Endodermal cell (in vitro differentiated cells): Measurements from ENCODE around the gene CALML4. TPM values are rescaled to one million over a fixed set of nuclear protein-coding genes. Genes with fewer than 3 reads are reported as not detected.

ENCODE experiments used
- DNase-seq: peaks from one replicate; pipeline ENCODE4 v3.0.0-alpha.2; 2017
- H3K27ac ChIP-seq: 2 replicates; pipeline ENCODE4 v1.5.1; 2013; ENCODE audit warnings: mild to moderate bottlenecking, low read depth, low read length, moderate library complexity
- H3K27me3 ChIP-seq: 2 replicates; pipeline ENCODE4 v1.6.1; 2013; ENCODE audit warnings: mild to moderate bottlenecking, low read length, moderate library complexity; ENCODE audit not compliant: insufficient read depth, control insufficient read depth, poor library complexity, severe bottlenecking
- H3K36me3 ChIP-seq: 2 replicates; pipeline ENCODE4 v1.7.0; 2013; ENCODE audit warnings: mild to moderate bottlenecking, low read length, moderate library complexity; ENCODE audit not compliant: control insufficient read depth, insufficient read depth
- H3K4me1 ChIP-seq: one replicate; pipeline ENCODE4 v1.7.0; 2013; ENCODE audit warnings: low read length; ENCODE audit not compliant: control insufficient read depth, insufficient read depth
- H3K4me3 ChIP-seq: 2 replicates; pipeline ENCODE4 v1.5.1; 2013; ENCODE audit warnings: mild to moderate bottlenecking, low read length, moderate library complexity
- H3K9ac ChIP-seq: 2 replicates; pipeline ENCODE4 v1.6.1; 2013; ENCODE audit warnings: mild to moderate bottlenecking, low read length, moderate library complexity; ENCODE audit not compliant: poor library complexity, severe bottlenecking; ENCODE audit errors: extremely low read depth
- H3K9me3 ChIP-seq: 2 replicates; pipeline ENCODE4 v1.6.1; 2013; ENCODE audit warnings: mild to moderate bottlenecking, low read length, moderate library complexity; ENCODE audit not compliant: control insufficient read depth
- H3K27ac Mint-ChIP-seq: 2 replicates; pipeline ENCODE4 v1.8.0; 2020; ENCODE audit warnings: mixed read lengths
- H3K27me3 Mint-ChIP-seq: 2 replicates; pipeline ENCODE4 v1.8.0; 2021; ENCODE audit warnings: mild to moderate bottlenecking, mixed read lengths; ENCODE audit not compliant: insufficient read depth
- H3K36me3 Mint-ChIP-seq: 2 replicates; pipeline ENCODE4 v1.8.0; 2020; ENCODE audit warnings: low read depth, mixed read lengths
- H3K4me1 Mint-ChIP-seq: 2 replicates; pipeline ENCODE4 v1.8.0; 2020; ENCODE audit warnings: mixed read lengths
- H3K4me3 Mint-ChIP-seq: 2 replicates; pipeline ENCODE4 v1.8.0; 2020; ENCODE audit warnings: mild to moderate bottlenecking, moderate library complexity, mixed read lengths
- H3K9me3 Mint-ChIP-seq: 2 replicates; pipeline ENCODE4 v1.8.0; 2020; ENCODE audit warnings: mild to moderate bottlenecking, mixed read lengths
- CTCF ChIP-seq: fragments of 200-600 bp; sonication (generic); conservative IDR thresholded peaks from 2 replicates; pipeline ENCODE4 v1.5.0; 2021; ENCODE audit warnings: antibody characterized with exemption, mild to moderate bottlenecking
- WGBS, 2 experiments: methylation state at CpG; one replicate each; pipeline versions ENCODE4 v1.1.5 to v1.1.7; 2013; ENCODE audit warnings: missing lambda C conversion rate in 2 of 2, mixed read lengths in 1 of 2; ENCODE audit not compliant: insufficient coverage in 1 of 2, insufficient read length in 1 of 2; 5-methylcytosine and 5-hydroxymethylcytosine counted together
- total RNA-seq, 2 donors: library from RNA; stranded (reverse); fragmentation: NEBNext Ultra II Directional in 1 of 2; extraction: Animal tissue kit (Norgen Biotek cat#: 25700) in 1 of 2; gene quantifications; 2 replicates in 1 of 2; 3 replicates in 1 of 2; pipeline ENCODE4 v1.2.1, GENCODE V29; 2021

Gene CALML4
- total RNA-seq, 2 donors from 2014 or later, result 9.7 to 17.4 TPM

DNA sequence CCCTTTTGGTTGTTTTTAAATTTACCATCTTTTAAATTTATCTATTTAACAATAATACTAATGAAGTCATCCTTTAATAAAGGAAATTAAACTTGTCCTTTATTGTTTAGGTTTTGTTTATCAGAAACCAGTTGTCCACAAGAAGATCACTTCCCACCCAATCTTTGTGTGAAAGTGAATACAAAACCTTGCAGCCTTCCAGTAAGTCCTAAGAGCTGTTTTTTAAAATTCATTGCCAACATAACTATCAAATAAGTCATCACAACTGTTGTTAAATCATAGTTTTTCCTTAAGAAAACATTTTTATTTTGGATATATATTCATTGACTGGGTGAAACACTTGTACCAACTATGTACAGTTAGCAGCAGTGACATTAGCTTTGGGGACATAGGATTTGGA, 59.4 kb downstream of the CALML4 start:
- H3K9me3 ChIP-seq, result no peaks in the 10 kb centered on the region
- no peak overlapping the region for H3K4me3 Mint-ChIP-seq
- no peak overlapping the region for H3K27ac Mint-ChIP-seq
- no peaks in the 10 kb centered on the region for H3K4me1 Mint-ChIP-seq
- no peaks in the 10 kb centered on the region for H3K27me3 Mint-ChIP-seq
- H3K4me1 ChIP-seq, result no peaks in the 10 kb centered on the region
- H3K27me3 ChIP-seq, result no peaks in the 10 kb centered on the region
- no peak overlapping the region for H3K9ac ChIP-seq
- H3K27ac ChIP-seq, result no peak overlapping the region
- TF ChIP-seq CTCF, result no peak
- no peak overlapping the region for H3K4me3 ChIP-seq
- H3K36me3 Mint-ChIP-seq, result peaks cover 12% of the 10 kb centered on the region
- DNase-seq, result no peak
- no peaks in the 10 kb centered on the region for H3K9me3 Mint-ChIP-seq
- H3K36me3 ChIP-seq, result peaks cover 24% of the 10 kb centered on the region

GRCh38 chr15:68143785-68144184, 61.3 kb downstream of the CALML4 start:
- TF ChIP-seq CTCF, result no peak
- Mint-ChIP-seq H3K27ac (no peak overlapping the region), H3K4me3 (no peak overlapping the region), H3K4me1 (no peaks in the 10 kb centered on the region), H3K27me3 (no peaks in the 10 kb centered on the region), H3K9me3 (no peaks in the 10 kb centered on the region), H3K36me3 (peaks cover 16% of the 10 kb centered on the region)
- Histone ChIP-seq H3K27me3 (no peaks in the 10 kb centered on the region), H3K9ac (no peak overlapping the region), H3K4me1 (no peaks in the 10 kb centered on the region), H3K4me3 (no peak overlapping the region), H3K27ac (no peak overlapping the region), H3K9me3 (no peaks in the 10 kb centered on the region), H3K36me3 (peaks cover 26% of the 10 kb centered on the region)
- DNase-seq, result no peak
- WGBS, 2 experiments, result no CpG with 5 or more reads among the region's 1 CpG

GRCh38 chr15:68143129-68143528, 62.0 kb downstream of the CALML4 start:
- no peak for DNase-seq
- H3K27ac Mint-ChIP-seq, result no peak overlapping the region
- H3K27me3 ChIP-seq, result no peaks in the 10 kb centered on the region
- peaks cover 26% of the 10 kb centered on the region for H3K36me3 ChIP-seq
- no peaks in the 10 kb centered on the region for H3K9me3 ChIP-seq
- H3K4me3 Mint-ChIP-seq, result no peak overlapping the region
- no peaks in the 10 kb centered on the region for H3K9me3 Mint-ChIP-seq
- peaks cover 17% of the 10 kb centered on the region for H3K36me3 Mint-ChIP-seq
- H3K27ac ChIP-seq, result no peak overlapping the region
- H3K27me3 Mint-ChIP-seq, result no peaks in the 10 kb centered on the region
- H3K4me3 ChIP-seq, result no peak overlapping the region
- no peak for TF ChIP-seq CTCF
- no peaks in the 10 kb centered on the region for H3K4me1 Mint-ChIP-seq
- no peak overlapping the region for H3K9ac ChIP-seq
- 100% methylated on average over 1 to 2 of the region's 2 CpGs for WGBS, 2 experiments
- no peaks in the 10 kb centered on the region for H3K4me1 ChIP-seq

Other genes with a start within 250 kb of the CALML4 start
- 10 to 100 TPM; 38.0 to 40.1 TPM for gene PIAS1, start 151.0 kb downstream of the CALML4 start, total RNA-seq
- 10 to 100 TPM; 51.6 to 59.6 TPM for gene CLN6, start 24.4 kb upstream of the CALML4 start, total RNA-seq
- 10 to 100 TPM; 65.4 to 67.9 TPM for gene FEM1B, start 72.4 kb upstream of the CALML4 start, total RNA-seq
- 1 to 10 TPM in 1 of 2 donors, under 1 TPM in 1; 0.35 to 1.4 TPM for gene ITGA11, start 226.8 kb upstream of the CALML4 start, total RNA-seq